IMR-90 (cell line): Measurements from ENCODE around the gene PPP1R16B. TPM values are rescaled to one million over a fixed set of nuclear protein-coding genes. Genes with fewer than 3 reads are reported as not detected.

ENCODE experiments used
- ATAC-seq: fragments of 200-7000 bp; cut with Tn5 transposase; 2 replicates; pipeline ENCODE4 v1.9.1; 2020; ENCODE audit warnings: low read depth, mild to moderate bottlenecking, moderate library complexity
- BruUV-seq: library from RNA; stranded (reverse); fragments of 400-500 nt; replicated peaks from 2 replicates; lab custom pipeline; 2021; lab: Mats Ljungman, UMichigan
- CTCF ChIA-PET: fragments of 300-600 bp; formaldehyde crosslinking; extraction: SDS; loops from one replicate; lab custom pipeline; 2021; ENCODE audit warnings: antibody characterized with exemption; lab: Yijun Ruan, JAX
- POLR2A ChIA-PET: fragments of 300-600 bp; sonication (Branson Sonifier 250); formaldehyde crosslinking; loops from one replicate; lab custom pipeline; 2022; ENCODE audit warnings: antibody characterized with exemption; ENCODE audit not compliant: unreplicated experiment; lab: Charles Lee
- DNase-seq: peaks from one replicate; pipeline ENCODE4 v3.0.0; 2013
- H2AFZ ChIP-seq: replicated peaks from 2 replicates; pipeline ENCODE3; 2013; ENCODE audit warnings: low read length, mild to moderate bottlenecking; ENCODE audit not compliant: poor library complexity
- H2AK5ac ChIP-seq: 2 replicates; pipeline ENCODE4 v1.6.1; 2013; ENCODE audit warnings: low read depth, low read length, inconsistent platforms
- H2AK9ac ChIP-seq: replicated peaks from 2 replicates; pipeline ENCODE3; 2013; ENCODE audit warnings: mild to moderate bottlenecking, low read depth, low read length, moderate library complexity; ENCODE audit not compliant: poor library complexity
- H2BK120ac ChIP-seq: 2 replicates; pipeline ENCODE4 v1.6.1; 2013; ENCODE audit warnings: low read depth, low read length, inconsistent platforms
- H2BK15ac ChIP-seq: 3 replicates; pipeline ENCODE4 v1.6.1; 2013; ENCODE audit warnings: low read depth, low read length, inconsistent platforms
- H2BK20ac ChIP-seq: 2 replicates; pipeline ENCODE4 v1.6.1; 2013; ENCODE audit warnings: low read depth, mild to moderate bottlenecking, inconsistent platforms, low read length, moderate library complexity
- H2BK5ac ChIP-seq: 2 replicates; pipeline ENCODE4 v1.6.1; 2013; ENCODE audit warnings: mild to moderate bottlenecking, low read depth, low read length, inconsistent platforms; ENCODE audit not compliant: poor library complexity, severe bottlenecking
- H3K14ac ChIP-seq: replicated peaks from 2 replicates; pipeline ENCODE4 v1.6.1; 2013; ENCODE audit warnings: low read depth, low read length, inconsistent platforms
- H3K18ac ChIP-seq: 2 replicates; pipeline ENCODE4 v1.6.1; 2013; ENCODE audit warnings: low read depth, low read length, control low read depth
- H3K23ac ChIP-seq: 2 replicates; pipeline ENCODE4 v1.6.1; 2013; ENCODE audit warnings: low read depth, low read length, inconsistent platforms
- H3K27ac ChIP-seq: 2 replicates; pipeline ENCODE4 v1.5.1; 2013; ENCODE audit warnings: mild to moderate bottlenecking, control low read depth, low read length; ENCODE audit not compliant: insufficient read depth
- H3K27me3 ChIP-seq: 2 replicates; pipeline ENCODE4 v1.6.1; 2013; ENCODE audit warnings: low read length; ENCODE audit not compliant: control insufficient read depth, insufficient read depth
- H3K36me3 ChIP-seq: 2 replicates; pipeline ENCODE4 v1.6.1; 2013; ENCODE audit warnings: low read length, mixed read lengths; ENCODE audit not compliant: control insufficient read depth, insufficient read depth
- H3K4ac ChIP-seq: 2 replicates; pipeline ENCODE4 v1.6.1; 2013; ENCODE audit warnings: low read depth, low read length, inconsistent platforms
- H3K4me1 ChIP-seq: 2 replicates; pipeline ENCODE4 v1.6.1; 2013; ENCODE audit warnings: low read length, mixed read lengths; ENCODE audit not compliant: control insufficient read depth, insufficient read depth
- H3K4me2 ChIP-seq: 2 replicates; pipeline ENCODE4 v1.6.1; 2013; ENCODE audit warnings: low read depth, mild to moderate bottlenecking, control low read depth, low read length, moderate library complexity
- H3K4me3 ChIP-seq: 2 replicates; pipeline ENCODE4 v1.5.1; 2013; ENCODE audit warnings: low read depth, mild to moderate bottlenecking, control low read depth, low read length, moderate library complexity; ENCODE audit not compliant: insufficient read depth
- H3K56ac ChIP-seq: 2 replicates; pipeline ENCODE4 v1.6.1; 2013; ENCODE audit warnings: low read length, inconsistent platforms; ENCODE audit not compliant: insufficient read depth; ENCODE audit errors: extremely low read depth
- H3K79me1 ChIP-seq, 2 experiments: 2 replicates each; pipeline ENCODE4 v1.6.1; 2013; ENCODE audit warnings: low read length in 2 of 2, inconsistent platforms in 1 of 2, low read depth in 1 of 2
- H3K9ac ChIP-seq: 2 replicates; pipeline ENCODE4 v1.6.1; 2013; ENCODE audit warnings: low read depth, low read length, control low read depth
- H3K9me1 ChIP-seq: 2 replicates; pipeline ENCODE4 v1.6.1; 2013; ENCODE audit warnings: low read length, inconsistent platforms; ENCODE audit not compliant: insufficient read depth
- H3K9me3 ChIP-seq: 2 replicates; pipeline ENCODE4 v1.6.1; 2013; ENCODE audit warnings: low read length; ENCODE audit not compliant: control insufficient read depth, insufficient read depth
- H4K20me1 ChIP-seq: 2 replicates; pipeline ENCODE4 v1.6.1; 2013; ENCODE audit warnings: low read length, inconsistent platforms; ENCODE audit not compliant: insufficient read depth
- H4K5ac ChIP-seq: 2 replicates; pipeline ENCODE4 v1.6.1; 2013; ENCODE audit warnings: mild to moderate bottlenecking, low read depth, low read length, control low read depth
- H4K8ac ChIP-seq, 2 experiments: 2 replicates each; pipeline ENCODE4 v1.6.1; 2013; ENCODE audit warnings: low read depth in 2 of 2, low read length in 2 of 2, control low read depth in 1 of 2, inconsistent platforms in 1 of 2
- H4K91ac ChIP-seq: 2 replicates; pipeline ENCODE4 v1.6.1; 2013; ENCODE audit warnings: low read depth, low read length, inconsistent platforms; ENCODE audit not compliant: insufficient read depth
- BHLHE40 ChIP-seq: fragments of 150-350 bp; IDR thresholded peaks from 2 replicates; pipeline ENCODE4 v1.6.1; 2016; ENCODE audit warnings: mild to moderate bottlenecking, low read depth, low read length
- CEBPB ChIP-seq: IDR thresholded peaks from 2 replicates; pipeline ENCODE4 v1.6.1; 2012; ENCODE audit warnings: low read depth, low read length, improper control_type of control experiment
- CHD1 ChIP-seq: IDR thresholded peaks from 2 replicates; pipeline ENCODE4 v1.6.1; 2012; ENCODE audit warnings: low read depth, low read length, improper control_type of control experiment
- ELK1 ChIP-seq: fragments of 150-350 bp; IDR thresholded peaks from 2 replicates; pipeline ENCODE4 v1.6.1; 2016; ENCODE audit warnings: low read depth, mild to moderate bottlenecking, low read length, moderate library complexity, borderline replicate concordance
- FOS ChIP-seq: fragments of 150-350 bp; IDR thresholded peaks from 2 replicates; pipeline ENCODE4 v1.6.1; 2016; ENCODE audit warnings: low read depth, low read length
- MAFK ChIP-seq: IDR thresholded peaks from 2 replicates; pipeline ENCODE4 v1.6.1; 2012; ENCODE audit warnings: low read depth, low read length, improper control_type of control experiment
- MAZ ChIP-seq: IDR thresholded peaks from 2 replicates; pipeline ENCODE4 v1.6.1; 2012; ENCODE audit warnings: low read depth, mild to moderate bottlenecking, low read length, improper control_type of control experiment, moderate library complexity, borderline replicate concordance
- MXI1 ChIP-seq: IDR thresholded peaks from 2 replicates; pipeline ENCODE4 v1.6.1; 2012; ENCODE audit warnings: low read depth, mild to moderate bottlenecking, low read length, moderate library complexity, borderline replicate concordance
- NFE2L2 ChIP-seq: fragments of 150-350 bp; IDR thresholded peaks from 2 replicates; pipeline ENCODE4 v1.6.1; 2016; ENCODE audit warnings: low read depth, mild to moderate bottlenecking, low read length
- POLR2A ChIP-seq: IDR thresholded peaks from 2 replicates; pipeline ENCODE4 v1.6.1; 2012; ENCODE audit warnings: mild to moderate bottlenecking, low read depth, low read length
- RAD21 ChIP-seq: IDR thresholded peaks from 2 replicates; pipeline ENCODE4 v1.6.1; 2012; ENCODE audit warnings: low read length, improper control_type of control experiment
- RCOR1 ChIP-seq: IDR thresholded peaks from 2 replicates; pipeline ENCODE4 v1.6.1; 2012; ENCODE audit warnings: mild to moderate bottlenecking, low read length, improper control_type of control experiment; ENCODE audit not compliant: insufficient replicate concordance
- RFX5 ChIP-seq: IDR thresholded peaks from 2 replicates; pipeline ENCODE4 v1.8.0; 2012; ENCODE audit warnings: low read depth, mild to moderate bottlenecking, low read length, moderate library complexity
- SMC3 ChIP-seq: fragments of 150-350 bp; IDR thresholded peaks from 2 replicates; pipeline ENCODE4 v1.6.1; 2016; ENCODE audit warnings: low read depth, mild to moderate bottlenecking, antibody characterized with exemption, low read length, moderate library complexity
- USF2 ChIP-seq: fragments of 150-350 bp; IDR thresholded peaks from 2 replicates; pipeline ENCODE4 v1.6.1; 2017; ENCODE audit warnings: mild to moderate bottlenecking, antibody characterized with exemption, low read length, low read depth
- WGBS, 2 experiments: methylation state at CpG; one replicate each; pipeline versions ENCODE4 v1.1.5 to v1.1.7; 2013; ENCODE audit warnings: missing lambda C conversion rate in 2 of 2; ENCODE audit not compliant: insufficient read length in 1 of 2; ENCODE audit errors: extremely low coverage in 2 of 2; 5-methylcytosine and 5-hydroxymethylcytosine counted together
- dilution Hi-C: fragments of 300-500 bp; cut with HindIII; formaldehyde crosslinking; loops from one replicate; pipeline ENCODE4 v1.14.3; 2018; ENCODE audit warnings: low sequenced_read_pairs; ENCODE audit not compliant: unreplicated experiment
- in situ Hi-C: fragments of 300-500 bp; cut with MboI; formaldehyde crosslinking; loops from 3 replicates; pipeline ENCODE4 v1.14.3; 2019; ENCODE audit warnings: low sequenced_read_pairs, inconsistent platforms, mixed read lengths
- intact Hi-C: fragments of 100-400 bp; cut with micrococcal nuclease; formaldehyde crosslinking; loops from 2 replicates; pipeline ENCODE4 v1.10.0; 2022
- polyA plus RNA-seq, 3 experiments: library from polyadenylated mRNA; depleted of rRNA; stranded (reverse); fragments of >200 nt; gene quantifications; 2 replicates each; pipeline ENCODE4 v1.2.3, GENCODE V29; 2012; ENCODE audit warnings: low replicate concordance in 1 of 3
- total RNA-seq: library from RNA; depleted of rRNA; stranded (reverse); fragments of >200 nt; gene quantifications from 2 replicates; pipeline ENCODE4 v1.2.3, GENCODE V29; 2012
- TF ChIP-seq, protein P1 (sequence below): conservative IDR thresholded peaks from 2 replicates; pipeline ENCODE4 v1.5.1; 2012; ENCODE audit warnings: mild to moderate bottlenecking, low read depth, low read length, improper control_type of control experiment

The PPP1R16B gene
- total and polyA plus RNA-seq, 2 of the 4 experiments (the other 2 are of a cell fraction), result not detected

DNA sequence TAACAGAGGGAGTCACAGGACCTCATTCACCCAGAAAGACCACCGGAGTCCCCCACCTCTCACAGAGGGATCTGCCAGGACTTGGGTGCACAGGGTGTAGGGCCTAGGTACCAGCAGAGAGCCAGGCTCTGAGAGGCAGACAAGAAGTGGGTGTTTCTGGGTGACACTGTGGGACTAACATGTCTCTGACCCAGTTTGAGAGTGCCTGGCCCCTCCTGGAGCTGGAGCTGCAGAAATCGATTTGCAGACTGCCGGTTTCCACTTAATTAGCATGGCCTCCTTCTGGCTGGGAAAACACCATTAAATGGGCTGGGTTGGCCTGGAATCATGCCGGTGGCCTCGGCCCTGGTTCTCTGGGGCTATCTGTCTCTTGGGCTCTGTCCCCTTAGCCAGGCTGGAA lies 59.2 kb downstream of the PPP1R16B start:
- intact Hi-C loops, result no loop called here
- WGBS, 2 experiments, result 75% methylated on average over 2 of the region's 5 CpGs; no CpG with 5 or more reads in 1 of the 2 experiments

More for the DNA sequence above, 59.2 kb downstream of the PPP1R16B start:
- DNase-seq, result no peak
- no peaks in the 10 kb centered on the region for H3K9me3 ChIP-seq
- H3K18ac ChIP-seq, result no peak overlapping the region
- H3K79me1 ChIP-seq, result no peaks in the 10 kb centered on the region
- H4K20me1 ChIP-seq, result no peaks in the 10 kb centered on the region
- H4K91ac ChIP-seq, result no peak overlapping the region
- H2BK120ac ChIP-seq, result no peak overlapping the region
- no peak overlapping the region for H3K4me3 ChIP-seq
- in situ Hi-C loops, result no loop called here
- H3K9me1 ChIP-seq, result no peaks in the 10 kb centered on the region
- dilution Hi-C loops, result no loop called here
- no TSS peak for BruUV-seq
- TF ChIP-seq ELK1 (no peak), SMC3 (no peak), RFX5 (no peak), MAZ (no peak), FOS (no peak), NFE2L2 (no peak), POLR2A (no peak), CEBPB (no peak), MXI1 (no peak), CHD1 (no peak), RAD21 (no peak), BHLHE40 (no peak), USF2 (no peak), MAFK (no peak), RCOR1 (no peak)
- TF ChIP-seq, protein P1, sequence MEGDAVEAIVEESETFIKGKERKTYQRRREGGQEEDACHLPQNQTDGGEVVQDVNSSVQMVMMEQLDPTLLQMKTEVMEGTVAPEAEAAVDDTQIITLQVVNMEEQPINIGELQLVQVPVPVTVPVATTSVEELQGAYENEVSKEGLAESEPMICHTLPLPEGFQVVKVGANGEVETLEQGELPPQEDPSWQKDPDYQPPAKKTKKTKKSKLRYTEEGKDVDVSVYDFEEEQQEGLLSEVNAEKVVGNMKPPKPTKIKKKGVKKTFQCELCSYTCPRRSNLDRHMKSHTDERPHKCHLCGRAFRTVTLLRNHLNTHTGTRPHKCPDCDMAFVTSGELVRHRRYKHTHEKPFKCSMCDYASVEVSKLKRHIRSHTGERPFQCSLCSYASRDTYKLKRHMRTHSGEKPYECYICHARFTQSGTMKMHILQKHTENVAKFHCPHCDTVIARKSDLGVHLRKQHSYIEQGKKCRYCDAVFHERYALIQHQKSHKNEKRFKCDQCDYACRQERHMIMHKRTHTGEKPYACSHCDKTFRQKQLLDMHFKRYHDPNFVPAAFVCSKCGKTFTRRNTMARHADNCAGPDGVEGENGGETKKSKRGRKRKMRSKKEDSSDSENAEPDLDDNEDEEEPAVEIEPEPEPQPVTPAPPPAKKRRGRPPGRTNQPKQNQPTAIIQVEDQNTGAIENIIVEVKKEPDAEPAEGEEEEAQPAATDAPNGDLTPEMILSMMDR, result no peak
- ChIA-PET POLR2A (no interaction called here), CTCF (no interaction called here)
- H2BK20ac ChIP-seq, result no peak overlapping the region
- no peak overlapping the region for H3K23ac ChIP-seq
- H3K9ac ChIP-seq, result no peak overlapping the region
- no peak overlapping the region for H4K8ac ChIP-seq
- H2AK9ac ChIP-seq, result no peak overlapping the region
- H3K4me1 ChIP-seq, result no peaks in the 10 kb centered on the region
- H2AFZ ChIP-seq, result no peak overlapping the region
- H2BK15ac ChIP-seq, result no peak overlapping the region
- H3K14ac ChIP-seq, result no peak overlapping the region
- no peak overlapping the region for H3K4ac ChIP-seq
- H2BK5ac ChIP-seq, result no peak overlapping the region
- H3K36me3 ChIP-seq, result no peaks in the 10 kb centered on the region
- no peak overlapping the region for H2AK5ac ChIP-seq
- no peak for ATAC-seq
- H3K27me3 ChIP-seq, result peaks cover 1% of the 10 kb centered on the region; the same call in 1 of the 2 replicates
- no peak overlapping the region for H3K4me2 ChIP-seq
- H3K27ac ChIP-seq, result no peak overlapping the region
- H4K5ac ChIP-seq, result no peak overlapping the region
- no peak overlapping the region for H3K56ac ChIP-seq
